Breast epithelium (tissue), 3 donors: ENCODE results near the gene TMLHE.
"Not testable (repeated sequence)": the region's sequence is repeated elsewhere in the genome, so short reads cannot be mapped to it uniquely, and the experiment has no call there.

ENCODE experiments used
- POLR2A ChIP-seq: fragments of 450-650 bp; IDR thresholded peaks from one replicate; pipeline ENCODE4 v1.6.1; 2016; ENCODE audit warnings: antibody characterized with exemption, mild to moderate bottlenecking, moderate library complexity
- TF ChIP-seq, protein P1 (sequence below), 3 donors: fragments of 450-650 bp; IDR thresholded peaks; one replicate each; pipeline ENCODE4 v1.5.1; 2016 to 2017; ENCODE audit warnings: antibody characterized with exemption in 3 of 3, mild to moderate bottlenecking in 3 of 3, moderate library complexity in 3 of 3

DNA sequence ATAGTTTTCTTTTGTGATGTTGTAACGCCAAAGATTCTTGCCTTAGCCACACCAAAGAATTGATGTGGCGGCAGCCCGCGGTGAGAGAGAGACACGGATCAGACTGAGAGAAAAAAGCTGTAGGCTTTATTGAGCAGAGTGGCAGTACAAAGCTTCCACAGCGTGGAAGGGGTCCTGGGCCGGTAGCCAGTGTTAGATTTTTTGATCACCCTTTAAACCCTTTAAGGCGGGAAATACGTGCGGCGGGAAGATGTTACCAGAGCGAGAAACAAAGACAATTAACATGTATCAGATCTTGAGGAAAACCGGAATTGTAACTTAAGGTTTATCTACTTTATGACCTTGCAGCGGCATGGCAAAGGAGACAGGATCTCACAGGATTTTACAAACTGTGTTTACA, 28.6 kb upstream of the TMLHE start:
- TF ChIP-seq, protein P1, sequence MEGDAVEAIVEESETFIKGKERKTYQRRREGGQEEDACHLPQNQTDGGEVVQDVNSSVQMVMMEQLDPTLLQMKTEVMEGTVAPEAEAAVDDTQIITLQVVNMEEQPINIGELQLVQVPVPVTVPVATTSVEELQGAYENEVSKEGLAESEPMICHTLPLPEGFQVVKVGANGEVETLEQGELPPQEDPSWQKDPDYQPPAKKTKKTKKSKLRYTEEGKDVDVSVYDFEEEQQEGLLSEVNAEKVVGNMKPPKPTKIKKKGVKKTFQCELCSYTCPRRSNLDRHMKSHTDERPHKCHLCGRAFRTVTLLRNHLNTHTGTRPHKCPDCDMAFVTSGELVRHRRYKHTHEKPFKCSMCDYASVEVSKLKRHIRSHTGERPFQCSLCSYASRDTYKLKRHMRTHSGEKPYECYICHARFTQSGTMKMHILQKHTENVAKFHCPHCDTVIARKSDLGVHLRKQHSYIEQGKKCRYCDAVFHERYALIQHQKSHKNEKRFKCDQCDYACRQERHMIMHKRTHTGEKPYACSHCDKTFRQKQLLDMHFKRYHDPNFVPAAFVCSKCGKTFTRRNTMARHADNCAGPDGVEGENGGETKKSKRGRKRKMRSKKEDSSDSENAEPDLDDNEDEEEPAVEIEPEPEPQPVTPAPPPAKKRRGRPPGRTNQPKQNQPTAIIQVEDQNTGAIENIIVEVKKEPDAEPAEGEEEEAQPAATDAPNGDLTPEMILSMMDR (IDR thresholded peaks at IDR 0.05) = not testable (repeated sequence)
- not testable (repeated sequence) for TF ChIP-seq POLR2A
